Measurements from ENCODE around the gene FGF10. TPM values are rescaled to one million over a fixed set of nuclear protein-coding genes. Genes with fewer than 3 reads are reported as not detected.

FGF10 gene
- total RNA-seq, 4 donors from 2014 or later: 15.7 to 50.0 (median 26.3) TPM

DNA sequence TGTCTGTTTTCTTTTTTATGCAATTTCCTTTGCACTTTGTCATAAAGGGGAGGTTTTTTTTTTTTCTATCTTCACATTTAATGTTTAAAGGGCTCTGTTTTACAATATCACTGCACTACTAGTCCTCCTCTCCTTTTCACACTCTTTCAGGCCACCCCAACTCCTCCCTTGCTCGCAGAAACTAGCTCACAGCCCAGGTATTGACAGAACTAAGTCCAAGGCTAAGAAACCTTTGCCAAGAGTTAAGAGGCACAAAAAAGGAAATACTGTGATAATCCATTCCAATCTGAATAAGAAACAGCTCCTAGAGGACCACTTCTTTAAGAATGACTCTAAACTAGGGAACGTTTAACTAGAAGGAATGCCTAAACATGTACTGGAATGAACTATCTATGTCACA is 1.1 kb upstream of the FGF10 start:
- no peak for ATAC-seq (ENCODE audit: low FRiP score)
- TF ChIP-seq, protein P1, sequence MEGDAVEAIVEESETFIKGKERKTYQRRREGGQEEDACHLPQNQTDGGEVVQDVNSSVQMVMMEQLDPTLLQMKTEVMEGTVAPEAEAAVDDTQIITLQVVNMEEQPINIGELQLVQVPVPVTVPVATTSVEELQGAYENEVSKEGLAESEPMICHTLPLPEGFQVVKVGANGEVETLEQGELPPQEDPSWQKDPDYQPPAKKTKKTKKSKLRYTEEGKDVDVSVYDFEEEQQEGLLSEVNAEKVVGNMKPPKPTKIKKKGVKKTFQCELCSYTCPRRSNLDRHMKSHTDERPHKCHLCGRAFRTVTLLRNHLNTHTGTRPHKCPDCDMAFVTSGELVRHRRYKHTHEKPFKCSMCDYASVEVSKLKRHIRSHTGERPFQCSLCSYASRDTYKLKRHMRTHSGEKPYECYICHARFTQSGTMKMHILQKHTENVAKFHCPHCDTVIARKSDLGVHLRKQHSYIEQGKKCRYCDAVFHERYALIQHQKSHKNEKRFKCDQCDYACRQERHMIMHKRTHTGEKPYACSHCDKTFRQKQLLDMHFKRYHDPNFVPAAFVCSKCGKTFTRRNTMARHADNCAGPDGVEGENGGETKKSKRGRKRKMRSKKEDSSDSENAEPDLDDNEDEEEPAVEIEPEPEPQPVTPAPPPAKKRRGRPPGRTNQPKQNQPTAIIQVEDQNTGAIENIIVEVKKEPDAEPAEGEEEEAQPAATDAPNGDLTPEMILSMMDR (IDR thresholded peaks at IDR 0.05): no peak
- DNase-seq (ENCODE audit: low spot score): no peak

DNA sequence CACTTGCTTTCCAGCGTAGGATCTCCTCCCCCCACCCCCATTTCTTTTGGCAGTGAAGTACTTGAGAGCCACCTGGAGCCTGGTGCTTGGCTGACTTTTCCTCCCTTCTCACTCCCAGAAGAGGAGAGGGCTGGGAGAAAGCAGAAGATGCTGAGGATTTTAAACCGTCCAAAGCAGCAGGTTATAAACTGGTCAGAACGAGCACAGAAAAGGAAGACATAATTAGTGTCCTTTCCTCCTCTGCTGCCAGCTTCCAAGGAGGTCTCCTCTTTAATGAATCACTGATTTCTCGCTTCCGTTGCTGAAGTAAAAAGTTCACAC is 563 bp upstream of the FGF10 start:
- ATAC-seq (ENCODE audit: low FRiP score): no peak
- TF ChIP-seq, protein P1 (IDR thresholded peaks at IDR 0.05): no peak
- DNase-seq (ENCODE audit: low spot score): no peak

DNA sequence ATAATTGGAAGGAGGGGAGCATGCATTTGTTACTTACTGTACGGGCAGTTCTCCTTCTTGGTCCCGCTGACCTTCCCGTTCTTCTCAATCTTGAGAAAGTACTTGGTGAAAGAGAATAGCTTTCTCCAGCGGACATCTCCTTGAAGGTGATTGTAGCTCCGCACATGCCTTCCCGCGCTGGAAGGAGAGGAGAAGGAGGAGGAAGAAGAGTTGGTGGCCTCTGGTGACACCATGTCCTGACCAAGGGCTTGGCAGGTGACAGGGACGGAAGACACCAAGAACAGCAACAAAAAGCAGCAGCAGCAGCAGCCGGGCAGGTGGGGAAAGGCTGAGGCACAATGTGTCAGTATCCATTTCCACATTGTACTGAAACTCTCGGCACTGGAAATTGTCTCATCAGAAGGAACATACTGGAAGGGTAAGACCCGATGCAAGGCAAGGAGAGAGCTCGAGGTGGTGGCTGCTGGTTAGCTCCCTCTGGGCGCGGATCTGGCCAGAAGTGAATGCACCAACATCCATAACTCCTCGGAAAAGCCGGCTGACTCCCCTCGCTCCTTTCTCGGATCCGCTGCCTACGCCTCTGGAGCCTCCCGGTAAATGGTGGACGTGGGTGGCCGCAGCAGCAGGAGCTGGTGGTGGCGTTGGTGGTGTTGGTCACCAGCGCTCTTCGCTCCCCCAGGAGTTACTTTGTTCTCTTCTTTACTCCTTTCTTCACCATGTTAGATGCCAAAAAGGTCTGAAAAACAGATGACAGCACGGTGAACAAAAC is 715 bp downstream of the FGF10 start:
- ATAC-seq (ENCODE audit: low FRiP score): peak; percentile 51
- no peak for DNase-seq (ENCODE audit: low spot score)
- TF ChIP-seq, protein P1 (IDR thresholded peaks at IDR 0.05): no peak

DNA sequence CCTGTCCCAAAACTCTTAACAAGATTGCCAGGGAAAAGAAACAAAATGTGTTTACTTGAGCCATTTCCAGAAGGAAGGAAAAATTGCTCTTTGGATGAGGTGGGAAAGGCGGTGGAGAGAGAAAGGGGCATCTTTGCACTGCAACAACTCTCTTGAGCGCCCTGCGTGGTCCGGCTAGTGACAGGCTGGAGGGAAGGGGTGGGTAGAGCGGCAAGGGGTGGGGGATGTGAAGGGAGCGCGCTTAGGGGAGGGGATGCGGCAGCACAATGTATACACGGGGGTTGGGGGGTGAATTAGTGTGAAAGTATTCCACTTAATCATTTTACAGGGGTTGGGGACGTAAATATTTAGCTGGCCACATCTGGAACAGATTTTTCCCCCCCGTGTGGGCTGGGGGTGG is 1.3 kb downstream of the FGF10 start:
- DNase-seq (ENCODE audit: low spot score) (no peak), ATAC-seq (ENCODE audit: low FRiP score) (no peak)
- TF ChIP-seq, protein P1 (IDR thresholded peaks at IDR 0.05): no peak

DNA sequence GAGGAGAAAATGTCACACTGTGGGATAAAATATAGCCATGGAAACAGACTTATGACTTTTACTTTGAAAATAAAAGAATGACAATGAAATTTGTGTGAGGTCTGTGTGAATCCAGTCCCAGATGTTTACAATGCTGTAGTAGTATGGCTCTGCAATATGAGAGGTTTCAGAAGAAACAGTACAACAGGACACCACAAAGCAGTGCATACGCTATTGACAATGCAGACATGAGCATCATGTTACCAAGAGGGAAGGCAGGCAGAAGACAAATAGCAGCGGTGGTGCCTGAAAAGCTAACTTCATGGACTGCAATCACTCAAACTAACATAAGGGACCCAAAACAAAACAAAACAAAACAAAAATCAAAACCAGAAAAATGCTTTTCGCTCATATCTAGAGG is 1.8 kb downstream of the FGF10 start:
- DNase-seq (ENCODE audit: low spot score) (no peak), ATAC-seq (ENCODE audit: low FRiP score) (no peak)
- TF ChIP-seq, protein P1 (IDR thresholded peaks at IDR 0.05): no peak

DNA sequence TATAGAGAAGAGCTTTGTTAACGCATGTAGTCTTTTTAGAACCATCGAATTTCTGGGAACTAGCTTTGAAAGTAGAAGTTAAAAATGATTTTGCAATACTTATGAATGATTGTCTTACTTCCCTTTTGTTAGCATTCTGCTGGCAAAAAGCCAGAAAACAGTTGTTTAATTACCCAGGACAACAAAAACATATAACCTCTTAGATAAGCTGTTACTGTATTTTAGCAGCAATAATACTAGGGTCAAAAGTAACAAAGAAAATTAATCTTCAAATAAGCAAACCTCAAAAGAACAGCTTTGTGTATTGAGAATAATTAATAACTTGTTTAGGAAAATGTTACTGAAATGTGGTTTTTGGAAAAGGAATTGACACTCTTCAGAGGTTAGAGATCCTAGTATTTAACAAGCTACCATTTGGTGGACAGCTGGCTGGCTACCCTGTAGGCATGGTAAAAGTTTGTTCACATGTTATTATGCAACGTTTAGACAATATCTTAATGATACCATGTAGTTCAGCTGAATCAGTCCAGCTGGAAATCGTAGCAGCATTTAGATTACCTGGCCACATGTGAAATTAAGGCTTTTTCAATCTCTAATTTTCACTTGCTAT is 3.8 kb downstream of the FGF10 start:
- DNase-seq (ENCODE audit: low spot score) (no peak), ATAC-seq (ENCODE audit: low FRiP score) (no peak)
- TF ChIP-seq, protein P1 (IDR thresholded peaks at IDR 0.05): no peak

DNA sequence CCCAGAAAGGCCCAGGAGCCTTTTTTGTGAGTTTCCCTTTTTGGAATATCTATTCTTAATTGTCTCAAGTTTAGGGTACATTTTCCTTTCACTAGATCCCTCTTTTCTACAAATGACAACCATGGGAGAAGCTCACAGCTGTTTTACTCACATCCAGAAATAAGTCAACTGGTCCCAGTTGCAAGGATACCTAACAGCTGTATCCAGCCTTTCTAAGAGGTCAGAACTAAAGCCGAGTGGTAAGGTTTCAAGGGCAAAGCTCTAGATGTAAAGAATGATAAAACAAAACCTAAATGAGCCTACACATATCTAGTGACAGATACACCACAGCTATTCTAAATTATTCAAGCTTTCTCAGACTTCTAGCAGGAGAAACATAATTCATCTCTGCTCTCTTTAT is 4.4 kb downstream of the FGF10 start:
- TF ChIP-seq, protein P1 (IDR thresholded peaks at IDR 0.05): no peak
- ATAC-seq (ENCODE audit: low FRiP score) (no peak), DNase-seq (ENCODE audit: low spot score) (no peak)

Data from omental fat pad (tissue), 4 donors.